ENCODE data around the gene ATF1. TPM values are rescaled to one million over a fixed set of nuclear protein-coding genes. Genes with fewer than 3 reads are reported as not detected.
"Not testable (repeated sequence)": the region's sequence is repeated elsewhere in the genome, so short reads cannot be mapped to it uniquely, and the experiment has no call there.

Gene ATF1
- total and polyA plus RNA-seq, 4 donors, result 7.7 to 54.1 (median 22.3) TPM

GRCh38 chr12:50803230-50803875, 39.5 kb downstream of the ATF1 start:
- no peaks in the 10 kb centered on the region for H3K27me3 ChIP-seq (ENCODE audit: control insufficient read depth in 3 of 3, insufficient read depth in 3 of 3, low read length in 2 of 3)
- DNase-seq, result peak in 2 of 3 donors; percentile 83 to 84
- H3K4me3 ChIP-seq, result no peak overlapping the region
- TF ChIP-seq CTCF (IDR thresholded peaks at IDR 0.05; ENCODE audit: control extremely low read depth, extremely low read depth), result no peak
- peaks cover 0 to 15% (median 5%) of the 10 kb centered on the region in 4 donors for H3K9me3 ChIP-seq (ENCODE audit: control insufficient read depth in 4 of 4, insufficient read depth in 3 of 4, low read length in 3 of 4)
- WGBS, 2 donors, result 90 to 95% methylated on average over 2 of the region's 2 CpGs
- no peak overlapping the region for H3K27ac ChIP-seq (ENCODE audit: low read depth in 1 of 2, low read length in 1 of 2)
- peaks cover 6 to 29% (median 17%) of the 10 kb centered on the region in 4 donors for H3K36me3 ChIP-seq (ENCODE audit: control insufficient read depth in 4 of 4, insufficient read depth in 4 of 4, low read length in 4 of 4)
- no peaks in the 10 kb centered on the region for H3K4me1 ChIP-seq (ENCODE audit: control insufficient read depth in 5 of 5, insufficient read depth in 5 of 5, low read length in 5 of 5)
- ATAC-seq (ENCODE audit: insufficient read depth, low FRiP score), result no peak
- no peak overlapping the region for H3K9ac ChIP-seq (ENCODE audit: insufficient read depth in 1 of 2, low read length in 2 of 2)

GRCh38 chr12:50806176-50806575, 42.3 kb downstream of the ATF1 start:
- H3K4me1 ChIP-seq (ENCODE audit: control insufficient read depth in 5 of 5, insufficient read depth in 5 of 5, low read length in 5 of 5), result no peaks in the 10 kb centered on the region
- no peak overlapping the region for H3K27ac ChIP-seq (ENCODE audit: low read depth in 1 of 2, low read length in 1 of 2)
- peaks cover 6 to 15% (median 13%) of the 10 kb centered on the region in 4 donors for H3K36me3 ChIP-seq (ENCODE audit: control insufficient read depth in 4 of 4, insufficient read depth in 4 of 4, low read length in 4 of 4)
- TF ChIP-seq CTCF (IDR thresholded peaks at IDR 0.05; ENCODE audit: control extremely low read depth, extremely low read depth), result no peak
- no peak overlapping the region for H3K9ac ChIP-seq (ENCODE audit: insufficient read depth in 1 of 2, low read length in 2 of 2)
- no peaks in the 10 kb centered on the region for H3K9me3 ChIP-seq (ENCODE audit: control insufficient read depth in 4 of 4, insufficient read depth in 3 of 4, low read length in 3 of 4)
- DNase-seq (no peak), ATAC-seq (ENCODE audit: insufficient read depth, low FRiP score) (no peak)
- WGBS, 2 donors, result 94 to 98% methylated on average over 4 of the region's 4 CpGs
- no peaks in the 10 kb centered on the region for H3K27me3 ChIP-seq (ENCODE audit: control insufficient read depth in 3 of 3, insufficient read depth in 3 of 3, low read length in 2 of 3)
- no peak overlapping the region for H3K4me3 ChIP-seq

- H3K4me1 ChIP-seq (ENCODE audit: control insufficient read depth in 5 of 5, insufficient read depth in 5 of 5, low read length in 5 of 5); H3K4me3 ChIP-seq; DNase-seq; H3K27ac ChIP-seq (ENCODE audit: low read depth in 1 of 2, low read length in 1 of 2); H3K9ac ChIP-seq (ENCODE audit: insufficient read depth in 1 of 2, low read length in 2 of 2); H3K27me3 ChIP-seq (ENCODE audit: control insufficient read depth in 3 of 3, insufficient read depth in 3 of 3, low read length in 2 of 3); ATAC-seq (ENCODE audit: insufficient read depth, low FRiP score); H3K9me3 ChIP-seq (ENCODE audit: control insufficient read depth in 4 of 4, insufficient read depth in 3 of 4, low read length in 3 of 4): not testable (repeated sequence)
- peaks cover 9 to 23% (median 22%) of the 10 kb centered on the region in 4 donors for H3K36me3 ChIP-seq (ENCODE audit: control insufficient read depth in 4 of 4, insufficient read depth in 4 of 4, low read length in 4 of 4)
- 97 to 100% methylated on average over 4 of the region's 4 CpGs for WGBS, 2 donors
Measured at GRCh38 chr12:50809131-50809530, 45.2 kb downstream of the ATF1 start.

- not testable (repeated sequence) for H3K4me3 ChIP-seq; H3K4me1 ChIP-seq (ENCODE audit: control insufficient read depth in 5 of 5, insufficient read depth in 5 of 5, low read length in 5 of 5); H3K27ac ChIP-seq (ENCODE audit: low read depth in 1 of 2, low read length in 1 of 2); DNase-seq; H3K9ac ChIP-seq (ENCODE audit: insufficient read depth in 1 of 2, low read length in 2 of 2); H3K9me3 ChIP-seq (ENCODE audit: control insufficient read depth in 4 of 4, insufficient read depth in 3 of 4, low read length in 3 of 4); ATAC-seq (ENCODE audit: insufficient read depth, low FRiP score); H3K27me3 ChIP-seq (ENCODE audit: control insufficient read depth in 3 of 3, insufficient read depth in 3 of 3, low read length in 2 of 3)
- 95 to 98% methylated on average over 7 of the region's 7 CpGs for WGBS, 2 donors
- H3K36me3 ChIP-seq (ENCODE audit: control insufficient read depth in 4 of 4, insufficient read depth in 4 of 4, low read length in 4 of 4), result peaks cover 16 to 49% (median 42%) of the 10 kb centered on the region in 4 donors
Measured at GRCh38 chr12:50814921-50815320, 51.0 kb downstream of the ATF1 start.
